Hematopoietic multipotent progenitor cell (in vitro differentiated cells): ENCODE measurements around the gene PRSS21. TPM values are rescaled to one million over a fixed set of nuclear protein-coding genes. Genes with fewer than 3 reads are reported as not detected.

Source experiments
- DNase-seq, 3 donors: peaks; one replicate each; pipeline ENCODE4 v3.0.0-alpha.2; 2011 to 2015; ENCODE audit warnings: low read depth in 2 of 3, low spot score in 2 of 3
- total RNA-seq: library from RNA; depleted of rRNA; stranded (reverse); fragments of >200 nt; gene quantifications from one replicate; pipeline ENCODE4 v1.2.3, GENCODE V29; 2012

Gene PRSS21, protein sequence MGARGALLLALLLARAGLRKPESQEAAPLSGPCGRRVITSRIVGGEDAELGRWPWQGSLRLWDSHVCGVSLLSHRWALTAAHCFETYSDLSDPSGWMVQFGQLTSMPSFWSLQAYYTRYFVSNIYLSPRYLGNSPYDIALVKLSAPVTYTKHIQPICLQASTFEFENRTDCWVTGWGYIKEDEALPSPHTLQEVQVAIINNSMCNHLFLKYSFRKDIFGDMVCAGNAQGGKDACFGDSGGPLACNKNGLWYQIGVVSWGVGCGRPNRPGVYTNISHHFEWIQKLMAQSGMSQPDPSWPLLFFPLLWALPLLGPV
- total RNA-seq: 27.2 TPM

DNA sequence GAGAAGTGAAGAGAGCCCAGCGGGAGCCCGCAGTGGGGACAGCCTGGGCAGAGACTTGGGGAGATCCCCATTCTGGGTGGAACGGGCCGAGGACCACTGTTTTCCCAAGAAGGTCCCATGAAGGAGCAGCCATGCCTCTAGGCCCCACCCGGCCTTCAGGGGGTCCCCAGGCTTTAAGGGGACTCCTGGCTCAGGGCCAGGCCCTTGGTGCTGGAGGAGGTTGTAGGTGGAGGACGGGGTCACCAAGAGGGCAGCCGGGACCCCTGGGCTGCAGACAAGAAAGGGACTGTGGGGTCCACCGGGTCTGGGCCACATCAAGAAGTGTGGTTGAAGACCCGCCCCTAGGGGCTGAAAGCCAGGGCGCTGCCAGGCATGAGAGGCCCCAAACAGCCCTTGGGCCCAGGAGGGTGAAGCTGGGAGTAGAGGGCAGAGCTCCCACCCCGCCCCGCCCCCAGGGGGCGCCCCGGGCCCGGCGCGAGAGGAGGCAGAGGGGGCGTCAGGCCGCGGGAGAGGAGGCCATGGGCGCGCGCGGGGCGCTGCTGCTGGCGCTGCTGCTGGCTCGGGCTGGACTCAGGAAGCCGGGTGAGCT, at the start of gene PRSS21:
PRSS21 (plus strand) TSS at position 487 of the 589 bp plus-strand sequence; CDS start at position 519, 32 bp downstream.
- DNase-seq: peak in 2 of 3 donors; percentile 19 to 21

DNA sequence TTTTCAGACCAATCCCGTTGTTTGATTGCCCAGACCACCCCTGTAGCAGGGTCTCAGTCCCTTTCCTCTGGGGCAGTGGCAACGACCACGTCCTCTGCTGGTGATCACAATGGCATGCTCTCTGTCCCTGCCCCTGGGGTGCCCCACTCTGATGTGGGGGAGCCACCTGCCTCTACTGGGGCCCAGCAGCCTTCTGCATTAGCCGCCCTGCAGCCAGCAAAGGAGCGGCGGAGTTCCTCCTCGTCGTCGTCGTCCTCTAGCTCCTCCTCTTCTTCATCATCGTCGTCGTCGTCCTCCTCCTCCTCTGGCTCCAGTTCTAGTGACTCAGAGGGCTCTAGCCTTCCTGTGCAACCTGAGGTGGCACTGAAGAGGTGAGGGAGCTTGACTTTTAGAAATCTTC, 49.1 kb upstream of the PRSS21 start:
- DNase-seq: no peak

DNA sequence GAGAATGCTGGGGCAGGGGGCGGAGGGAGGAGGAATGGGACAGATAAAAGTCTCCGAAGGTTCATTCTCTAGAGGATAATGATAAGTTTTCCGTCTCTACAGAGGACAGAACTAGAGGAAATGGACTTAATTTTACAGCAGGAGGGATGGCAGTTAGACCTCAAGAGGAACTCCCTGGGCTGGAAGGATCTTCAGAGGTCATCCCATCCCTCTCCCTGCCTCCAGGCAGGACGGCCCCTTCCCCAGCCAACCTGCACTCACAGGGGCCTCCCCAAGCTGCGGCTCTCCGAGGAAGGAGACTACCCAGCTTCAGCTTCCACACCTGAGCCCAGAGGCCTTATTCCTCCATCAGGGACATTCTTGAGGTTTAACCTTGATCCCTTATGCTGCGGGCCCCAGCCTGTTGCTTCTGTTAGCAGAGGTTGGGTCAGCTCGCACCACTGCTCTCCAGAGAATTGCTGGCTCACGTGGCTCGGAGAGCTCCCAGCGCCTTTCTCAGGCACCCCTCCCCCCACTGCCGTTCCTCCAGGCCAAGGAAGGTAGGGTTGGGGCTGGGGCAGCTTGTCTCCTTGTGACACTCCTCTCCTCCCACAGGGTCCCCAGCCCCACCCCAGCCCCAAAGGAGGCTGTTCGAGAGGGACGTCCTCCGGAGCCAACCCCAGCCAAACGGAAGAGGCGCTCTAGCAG, 48.5 kb upstream of the PRSS21 start:
- DNase-seq: no peak

DNA sequence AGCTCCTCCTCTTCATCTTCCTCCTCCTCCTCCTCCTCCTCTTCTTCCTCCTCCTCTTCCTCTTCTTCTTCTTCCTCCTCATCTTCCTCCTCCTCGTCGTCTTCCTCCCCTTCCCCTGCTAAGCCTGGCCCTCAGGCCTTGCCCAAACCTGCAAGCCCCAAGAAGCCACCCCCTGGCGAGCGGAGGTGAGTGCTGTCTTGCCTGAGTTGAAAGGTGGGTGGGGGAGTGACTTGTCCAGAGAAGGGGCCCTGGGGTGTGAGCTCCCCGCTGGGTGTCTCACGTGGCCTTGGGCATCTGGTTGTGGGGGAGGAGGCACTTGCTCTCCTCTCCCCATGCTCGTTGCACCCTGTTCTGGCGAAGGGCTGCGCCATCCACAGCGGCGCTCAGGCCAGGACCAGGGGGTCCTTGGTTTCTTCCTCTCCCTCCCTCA, 47.9 kb upstream of the PRSS21 start:
- DNase-seq: no peak

DNA sequence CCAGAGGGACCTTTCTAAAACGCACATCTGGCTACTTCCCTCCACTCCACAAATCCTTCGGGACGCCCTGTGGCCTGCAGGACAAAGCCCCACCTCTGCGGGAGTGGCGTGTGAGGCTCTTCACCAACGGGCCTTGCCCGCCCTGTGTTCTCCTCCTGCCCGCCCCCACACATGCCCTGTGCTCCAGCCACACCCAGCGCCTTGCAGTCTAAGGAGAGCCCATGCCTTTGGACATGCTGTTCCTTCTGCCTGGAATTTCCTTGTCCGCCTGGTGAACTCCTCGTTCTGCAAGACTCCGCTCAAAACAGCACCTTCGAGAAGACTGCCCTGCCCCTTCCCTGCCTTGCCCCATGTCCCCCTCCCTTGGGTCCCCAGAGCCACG, 47.4 kb upstream of the PRSS21 start:
- DNase-seq: no peak

DNA sequence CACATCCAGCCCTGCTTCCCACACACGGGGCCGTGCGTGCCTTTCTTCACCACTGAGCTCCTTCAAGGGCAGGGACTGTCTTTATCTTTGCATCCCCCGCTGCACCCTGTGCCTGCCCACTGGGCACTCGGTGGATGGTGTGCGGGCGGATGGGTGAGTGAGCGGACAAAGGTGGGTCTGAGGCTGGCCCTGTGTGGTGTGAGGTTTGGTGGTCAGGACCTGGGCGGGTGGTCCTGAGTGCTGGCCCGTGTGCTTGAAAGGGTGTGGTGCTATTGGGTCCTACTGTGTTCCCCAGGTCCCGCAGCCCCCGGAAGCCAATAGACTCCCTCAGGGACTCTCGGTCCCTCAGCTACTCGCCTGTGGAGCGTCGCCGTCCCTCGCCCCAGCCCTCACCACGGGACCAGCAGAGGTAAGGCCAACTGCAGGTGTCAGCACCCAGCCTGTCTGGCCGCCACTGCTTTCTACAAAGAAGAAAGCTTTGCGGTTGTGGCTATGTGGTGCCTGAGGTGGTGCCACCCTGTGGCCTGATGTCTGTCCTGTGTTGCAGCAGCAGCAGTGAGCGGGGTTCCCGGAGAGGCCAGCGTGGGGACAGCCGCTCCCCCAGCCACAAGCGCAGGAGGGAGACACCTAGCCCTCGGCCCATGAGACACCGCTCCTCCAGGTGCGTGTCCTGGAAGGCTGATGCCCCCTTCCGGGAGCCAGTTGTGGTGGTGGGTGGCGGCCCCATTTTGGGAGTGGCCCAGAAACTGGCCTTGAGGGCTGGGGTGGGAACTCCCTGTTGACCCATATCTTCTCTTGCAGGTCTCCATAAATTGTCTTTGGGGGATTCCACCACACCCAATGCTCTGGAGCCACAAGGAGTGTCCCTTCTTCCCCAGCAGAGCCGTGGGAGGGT, 46.7 kb upstream of the PRSS21 start:
- peak in 1 of 3 donors; percentile 26 for DNase-seq

DNA sequence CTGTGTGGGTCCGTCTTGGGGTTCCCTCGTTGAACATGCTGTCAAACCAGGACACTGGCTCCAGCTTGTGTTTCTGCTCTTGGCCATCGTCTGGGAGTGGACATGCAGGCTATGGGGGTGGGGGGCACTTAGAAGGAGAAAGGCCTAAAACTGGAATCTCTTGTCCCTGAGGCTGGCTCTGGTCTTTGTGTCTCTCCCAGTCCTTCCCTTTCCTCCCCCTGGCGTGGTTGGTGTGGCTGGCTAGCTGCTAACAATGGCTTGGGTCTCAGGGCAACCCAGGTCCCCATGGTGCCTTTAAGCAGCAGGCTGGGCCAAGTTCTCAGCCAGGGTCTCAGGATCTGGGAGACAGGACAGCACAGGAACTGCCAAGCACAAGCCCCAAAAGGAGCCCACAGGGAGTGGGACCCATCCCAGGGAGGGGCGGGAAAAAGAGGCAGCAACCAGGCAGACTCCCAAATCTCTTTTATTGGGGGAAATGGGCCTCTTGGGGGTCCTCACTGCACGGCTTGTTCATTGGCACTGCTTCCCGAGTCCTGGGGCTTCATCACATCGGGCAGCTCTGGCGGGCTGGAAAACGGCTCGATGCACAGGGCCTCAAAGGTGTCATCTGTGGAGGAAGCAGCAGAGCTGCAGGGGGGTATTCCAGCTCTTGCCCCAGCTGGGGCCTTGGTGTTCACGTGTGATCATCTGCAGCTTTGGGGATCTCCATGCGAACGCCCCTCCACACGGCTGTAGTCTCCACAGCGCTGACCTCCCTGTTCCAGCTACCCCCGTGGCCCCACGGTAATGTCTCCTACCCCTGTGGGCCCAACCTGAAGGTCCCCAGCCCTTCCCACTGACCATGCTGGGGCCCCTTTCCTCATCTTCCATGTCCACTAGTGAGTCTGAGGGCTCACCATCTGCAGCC, 45.3 kb upstream of the PRSS21 start:
- DNase-seq: no peak

DNA sequence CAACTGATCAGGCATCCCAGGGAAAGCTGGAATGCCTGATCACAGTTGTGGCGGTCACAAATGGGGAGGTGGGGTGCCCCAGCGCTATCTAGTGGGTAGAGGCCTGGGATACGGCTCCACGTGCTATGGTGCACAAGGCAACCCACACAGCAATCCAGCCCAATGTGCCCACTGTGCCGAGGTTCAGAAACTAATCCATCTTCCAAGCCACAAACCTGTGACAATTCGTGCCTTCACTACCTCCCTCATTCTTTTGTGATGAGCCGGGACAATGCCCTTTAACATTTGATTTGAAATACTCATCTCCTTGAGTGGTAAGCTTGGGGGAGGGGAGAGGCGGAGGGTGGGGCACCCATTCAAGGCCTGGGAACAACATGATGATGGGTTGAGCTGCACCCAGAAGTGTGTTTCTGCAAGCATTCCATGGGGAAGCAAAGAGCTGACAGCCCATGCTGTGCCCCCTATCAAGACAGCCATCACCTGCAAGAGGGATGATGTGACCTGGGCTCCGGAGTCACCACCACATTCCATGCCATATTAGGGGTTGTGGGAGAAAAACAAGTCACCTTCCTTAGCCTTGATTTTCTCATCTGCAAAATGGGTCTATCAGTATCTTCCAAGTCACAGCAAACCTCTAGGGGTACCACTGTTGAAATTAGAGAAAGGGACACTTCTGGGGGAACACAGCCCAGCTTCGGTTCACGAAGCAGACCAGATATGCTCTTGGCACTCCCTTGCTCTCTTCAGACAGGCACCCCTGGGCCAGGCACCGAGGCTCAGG, 43.7 kb upstream of the PRSS21 start:
- DNase-seq: no peak

DNA sequence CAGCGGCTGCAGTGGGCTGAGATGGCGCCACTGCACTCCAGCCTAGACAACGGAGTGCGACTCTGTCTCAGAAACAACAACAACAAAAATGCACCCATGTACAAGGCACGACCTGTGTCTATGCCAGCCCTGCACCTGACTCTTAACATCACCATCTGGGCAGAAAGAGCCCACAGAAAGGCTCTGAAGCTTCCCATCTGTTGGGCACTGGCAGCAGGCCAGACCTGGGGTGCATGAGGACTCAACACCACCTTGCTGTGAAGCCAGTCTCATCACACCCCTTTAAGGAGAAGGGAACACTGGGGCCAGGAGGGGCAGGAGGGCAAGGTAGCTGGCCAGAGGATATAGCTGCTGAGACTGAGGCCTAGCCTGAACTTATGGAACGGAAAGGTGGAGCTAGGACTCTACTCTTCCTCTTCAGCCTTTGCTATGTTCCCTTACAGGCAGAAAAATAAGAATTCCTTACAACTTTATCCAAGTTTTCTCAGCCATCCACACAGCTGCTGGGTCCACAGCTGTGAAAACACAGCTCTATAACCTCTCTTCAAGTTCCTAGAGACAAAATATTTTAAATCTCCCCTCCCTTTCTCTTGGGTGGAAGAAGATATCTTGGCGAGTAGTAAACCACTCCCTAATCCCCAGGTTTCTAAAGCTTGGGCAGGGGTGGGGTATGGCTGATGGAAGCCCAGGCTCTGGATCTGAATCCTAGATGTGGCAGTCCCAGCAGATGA, 42.7 kb upstream of the PRSS21 start:
- DNase-seq: peak in 1 of 3 donors; percentile 21

DNA sequence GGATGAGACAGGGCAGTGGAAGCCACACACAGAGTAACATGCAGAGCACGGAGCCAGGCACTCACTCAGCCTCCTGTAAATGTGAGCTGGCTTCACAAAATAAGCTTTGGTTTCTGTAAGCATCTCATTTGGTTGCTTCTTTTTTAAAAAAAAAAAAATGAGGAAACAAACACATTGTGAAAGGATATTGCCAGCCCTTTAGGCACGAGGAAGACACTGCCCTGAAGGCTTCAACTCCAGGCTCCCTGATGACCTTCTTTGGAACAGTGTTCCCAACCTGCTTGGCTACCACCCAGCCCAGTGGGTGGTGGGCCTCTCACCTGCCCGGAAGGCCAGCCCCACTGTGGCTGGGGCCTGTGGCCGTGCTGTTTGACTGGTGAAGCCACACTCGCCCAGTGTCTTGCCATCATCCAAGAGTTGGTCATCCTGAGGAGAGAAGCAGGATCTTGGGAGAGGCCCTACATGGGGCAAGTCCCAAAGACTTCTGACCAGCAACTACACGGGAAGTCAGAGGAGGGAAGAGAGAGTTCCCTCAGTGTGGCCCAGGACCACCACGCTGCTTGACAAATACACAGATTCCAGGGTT, 41.8 kb upstream of the PRSS21 start:
- DNase-seq: no peak

DNA sequence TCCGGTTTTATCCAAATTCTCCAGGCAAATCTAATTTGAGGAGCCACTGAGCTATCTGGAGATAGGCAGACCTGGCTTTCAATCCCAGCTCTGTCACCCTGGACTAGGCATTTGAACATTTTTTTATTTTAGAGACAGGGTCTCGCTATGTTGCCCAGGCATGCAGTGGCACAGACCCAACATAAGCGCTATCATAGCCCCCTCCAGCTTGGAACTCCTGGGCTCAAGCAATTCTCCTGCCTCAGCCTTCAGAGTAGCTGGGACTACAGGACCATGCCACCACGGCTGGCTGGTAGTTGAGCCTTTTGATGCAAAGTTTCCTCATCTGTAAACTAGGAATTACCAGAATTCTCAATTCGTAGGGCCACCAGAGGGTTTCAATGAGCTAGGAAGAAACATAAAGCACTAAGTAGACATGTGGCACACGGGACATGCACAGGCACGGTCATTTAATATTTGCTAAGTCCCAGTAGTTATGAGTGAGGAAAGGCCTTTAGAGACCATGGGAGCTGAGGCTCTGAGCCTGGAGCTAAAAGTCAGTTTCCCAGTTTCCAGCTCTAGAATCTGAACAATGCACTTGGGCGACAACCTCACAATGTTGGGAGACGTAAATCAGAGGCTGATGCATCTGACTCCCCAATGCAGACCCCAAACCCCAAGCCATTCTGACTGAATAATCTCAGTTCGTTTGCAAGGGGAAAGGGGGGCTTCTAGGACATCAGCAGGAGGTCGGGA, 41.1 kb upstream of the PRSS21 start:
- DNase-seq: no peak

DNA sequence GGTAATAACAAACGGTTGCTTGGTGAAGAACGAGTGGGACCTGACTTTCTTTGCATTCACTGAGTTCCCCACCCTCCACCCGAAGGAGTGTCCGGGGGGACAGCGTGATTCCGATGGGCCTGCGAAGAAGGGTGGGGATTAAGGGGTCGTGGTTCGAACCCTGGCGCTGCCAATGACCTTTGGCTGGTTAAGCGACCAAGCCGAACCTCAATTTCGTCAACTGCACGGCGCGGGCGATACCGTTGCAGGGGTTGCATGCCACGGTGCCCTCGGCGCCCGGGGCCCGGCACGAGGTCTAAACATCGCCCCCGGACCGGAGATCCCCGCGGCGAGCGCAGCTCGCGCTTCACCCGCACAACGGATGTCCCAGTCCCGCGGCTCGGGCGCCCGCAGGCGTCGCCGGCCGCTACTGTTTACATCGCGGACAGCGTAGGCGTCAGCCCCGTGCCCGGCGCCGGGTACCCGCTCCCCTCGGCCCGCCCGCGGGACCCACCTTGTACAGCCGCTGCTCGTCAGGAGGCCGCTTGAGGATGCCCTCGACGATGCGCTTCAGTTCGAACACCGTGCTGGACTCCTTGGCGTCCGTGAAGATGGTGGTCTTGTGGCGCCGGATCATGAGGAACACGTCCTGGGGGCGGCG, 40.4 kb upstream of the PRSS21 start:
- DNase-seq: no peak

DNA sequence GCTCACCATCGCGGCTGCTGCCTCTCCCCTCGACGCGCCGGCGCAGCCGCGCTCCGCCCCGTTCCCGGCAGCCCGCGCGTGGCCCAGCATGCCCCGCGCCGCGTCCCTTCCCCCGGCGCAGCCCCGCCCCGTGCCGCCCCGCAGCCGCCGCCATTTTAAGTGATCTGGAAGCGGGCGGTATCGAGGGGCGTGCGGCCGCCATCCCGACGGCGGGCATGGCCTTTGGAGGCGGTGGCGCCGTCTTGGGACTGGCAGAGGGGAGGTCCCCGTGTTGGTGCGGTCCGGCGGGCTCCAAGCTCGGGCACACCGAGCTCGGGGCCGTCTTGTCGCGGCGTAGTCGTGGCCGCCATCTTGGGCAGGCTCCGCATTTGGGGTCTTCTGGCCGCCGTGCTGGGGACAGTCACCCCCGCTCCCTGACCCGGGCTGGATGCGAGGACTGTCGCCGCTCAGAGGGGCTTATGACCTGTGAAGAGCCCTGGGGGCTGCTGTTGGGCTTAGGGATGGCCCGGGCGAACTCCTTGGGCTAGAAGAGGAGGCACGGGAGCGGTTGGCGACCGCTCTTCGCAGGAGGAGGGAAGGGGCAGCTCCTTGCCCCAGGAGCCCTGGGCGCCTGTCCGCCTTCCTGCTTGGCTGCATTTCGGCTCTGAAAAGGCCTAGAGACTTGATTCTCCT, 39.7 kb upstream of the PRSS21 start, which contains the start of gene ELOB:
ELOB (minus strand) TSS at position 50 of the 672 bp plus-strand sequence; CDS start at position 9, 41 bp downstream.
- DNase-seq: peak; percentile 81 to 91 (median 89)

DNA sequence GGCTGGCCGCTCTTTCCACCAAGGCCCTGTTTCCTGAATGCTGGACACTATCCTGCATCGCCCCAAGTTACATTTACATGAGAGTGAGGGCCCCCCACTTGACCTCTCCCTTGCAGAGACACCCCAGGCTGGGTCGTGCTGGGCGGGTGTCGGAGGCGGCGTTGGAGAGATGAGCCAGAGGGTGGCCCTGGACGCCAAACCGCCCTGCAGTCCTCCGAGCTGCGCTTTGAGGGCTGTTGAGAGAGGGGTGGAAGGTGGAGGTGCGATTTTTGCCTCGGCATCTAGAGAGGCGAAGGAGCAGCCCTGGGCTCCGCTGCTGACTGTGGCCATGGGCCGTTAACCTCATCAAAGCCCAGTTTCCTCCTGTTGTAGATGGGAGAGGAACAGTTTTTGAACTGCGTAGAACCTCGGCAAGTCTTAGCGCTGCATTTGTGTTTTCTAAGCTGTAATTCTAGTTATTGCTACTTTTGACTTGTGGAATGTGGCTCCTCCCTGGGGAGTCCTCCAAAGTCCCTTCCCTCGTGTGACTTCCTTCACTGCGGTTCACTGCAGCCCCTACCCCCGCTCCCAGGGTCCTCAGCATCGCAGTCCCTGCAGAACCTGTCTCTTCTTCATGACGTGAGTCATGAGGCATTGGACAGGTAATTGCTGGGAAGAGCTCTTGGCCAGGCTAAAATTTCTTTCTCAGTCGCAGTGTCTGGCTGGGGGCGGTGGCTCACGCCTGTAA, 39.0 kb upstream of the PRSS21 start:
- DNase-seq: peak; percentile 35 to 37 (median 36)

DNA sequence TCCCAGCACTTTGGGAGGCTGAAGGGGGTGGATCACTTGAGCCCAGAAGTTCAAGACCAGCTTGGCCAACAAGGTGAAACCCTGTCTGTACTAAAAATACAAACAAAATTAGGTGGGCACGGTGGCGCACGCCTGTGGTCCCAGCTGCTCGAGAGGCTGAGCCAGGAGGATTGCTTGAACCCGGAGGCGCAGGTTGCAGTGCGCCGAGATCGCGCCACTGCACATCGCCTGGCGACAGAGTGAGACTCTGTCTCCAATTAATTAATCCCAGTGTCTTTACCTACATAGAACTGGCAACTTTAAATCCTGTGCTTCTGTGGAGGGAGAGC, 38.4 kb upstream of the PRSS21 start:
- DNase-seq: no peak
